Measurements from ENCODE around the gene GIPC2. TPM values are rescaled to one million over a fixed set of nuclear protein-coding genes. Genes with fewer than 3 reads are reported as not detected.

Gene GIPC2
- total and polyA plus RNA-seq, 2 donors (not counting 3 experiments of a cell fraction or from before 2014, with no cell fraction given), result 2.8 to 9.6 TPM

DNA sequence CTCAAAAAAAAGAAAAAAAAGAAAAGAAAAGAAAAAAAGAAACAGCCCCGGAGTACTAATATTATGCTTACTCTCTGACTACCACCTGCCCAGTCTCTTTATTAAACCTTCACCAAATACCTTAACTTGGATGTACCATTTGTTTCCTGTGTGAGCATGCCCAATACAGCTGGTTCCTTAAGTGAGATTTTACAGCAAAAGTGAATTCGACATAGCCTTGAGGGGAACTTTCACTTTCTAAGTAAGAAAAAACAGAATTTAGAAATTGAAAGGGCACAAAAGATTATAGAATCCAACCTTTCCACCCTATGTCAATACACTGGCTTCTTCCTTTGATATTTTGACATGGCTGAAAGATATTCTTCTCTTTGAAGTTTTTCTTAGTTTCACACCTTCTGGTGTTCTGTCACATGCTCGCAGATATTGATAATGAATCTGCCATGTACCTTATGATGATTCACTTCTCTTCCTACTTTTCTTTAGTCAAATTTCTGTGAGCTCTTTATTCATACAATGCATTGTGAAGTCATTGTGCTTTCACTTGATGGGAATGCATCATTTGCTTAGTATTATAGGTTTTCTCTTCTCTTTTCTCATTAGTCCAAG lies 5.2 kb upstream of the GIPC2 start:
- no peak for TF ChIP-seq POLR2AphosphoS5 (IDR thresholded peaks at IDR 0.05; ENCODE audit: insufficient read depth, low read depth, low read length)
- no peak for TF ChIP-seq FOS (IDR thresholded peaks at IDR 0.05; ENCODE audit: borderline replicate concordance, insufficient read depth, low read length)
- TF ChIP-seq, protein P1, sequence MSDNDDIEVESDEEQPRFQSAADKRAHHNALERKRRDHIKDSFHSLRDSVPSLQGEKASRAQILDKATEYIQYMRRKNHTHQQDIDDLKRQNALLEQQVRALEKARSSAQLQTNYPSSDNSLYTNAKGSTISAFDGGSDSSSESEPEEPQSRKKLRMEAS (IDR thresholded peaks at IDR 0.05; ENCODE audit: insufficient read depth, insufficient read length), result no peak
- no peak for TF ChIP-seq JUN (IDR thresholded peaks at IDR 0.05; ENCODE audit: borderline replicate concordance, insufficient read depth, insufficient read length, low read depth)
- TF ChIP-seq, protein P2, sequence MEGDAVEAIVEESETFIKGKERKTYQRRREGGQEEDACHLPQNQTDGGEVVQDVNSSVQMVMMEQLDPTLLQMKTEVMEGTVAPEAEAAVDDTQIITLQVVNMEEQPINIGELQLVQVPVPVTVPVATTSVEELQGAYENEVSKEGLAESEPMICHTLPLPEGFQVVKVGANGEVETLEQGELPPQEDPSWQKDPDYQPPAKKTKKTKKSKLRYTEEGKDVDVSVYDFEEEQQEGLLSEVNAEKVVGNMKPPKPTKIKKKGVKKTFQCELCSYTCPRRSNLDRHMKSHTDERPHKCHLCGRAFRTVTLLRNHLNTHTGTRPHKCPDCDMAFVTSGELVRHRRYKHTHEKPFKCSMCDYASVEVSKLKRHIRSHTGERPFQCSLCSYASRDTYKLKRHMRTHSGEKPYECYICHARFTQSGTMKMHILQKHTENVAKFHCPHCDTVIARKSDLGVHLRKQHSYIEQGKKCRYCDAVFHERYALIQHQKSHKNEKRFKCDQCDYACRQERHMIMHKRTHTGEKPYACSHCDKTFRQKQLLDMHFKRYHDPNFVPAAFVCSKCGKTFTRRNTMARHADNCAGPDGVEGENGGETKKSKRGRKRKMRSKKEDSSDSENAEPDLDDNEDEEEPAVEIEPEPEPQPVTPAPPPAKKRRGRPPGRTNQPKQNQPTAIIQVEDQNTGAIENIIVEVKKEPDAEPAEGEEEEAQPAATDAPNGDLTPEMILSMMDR (IDR thresholded peaks at IDR 0.05; ENCODE audit: extremely low read depth in 1 of 2, insufficient read depth in 1 of 2, low read depth in 1 of 2, low read length in 2 of 2), result no peak
- TF ChIP-seq GATA2 (IDR thresholded peaks at IDR 0.05; ENCODE audit: insufficient read depth, insufficient read length, low read depth, low read length), result no peak
- TF ChIP-seq MYC (IDR thresholded peaks at IDR 0.05; ENCODE audit: low read depth, low read length), result no peak
- no peak for TF ChIP-seq POLR2A (IDR thresholded peaks at IDR 0.05; ENCODE audit: low read depth, low read length)
- TF ChIP-seq EZH2 (IDR thresholded peaks at IDR 0.05; ENCODE audit: borderline replicate concordance, low read depth, low read length, severe bottlenecking), result no peak
- Histone ChIP-seq H4K20me1 (replicated peaks; ENCODE audit: control insufficient read depth, extremely low read depth, insufficient read depth, low read length) (no peaks in the 10 kb centered on the region), H3K4me2 (ENCODE audit: insufficient read depth, low read length) (no peak overlapping the region), H3K9me1 (replicated peaks; ENCODE audit: control insufficient read depth, extremely low read depth, insufficient read depth, low read length) (no peaks in the 10 kb centered on the region), H3K4me1 (ENCODE audit: control insufficient read depth, extremely low read depth, insufficient read depth, low read length) (peaks cover 26% of the 10 kb centered on the region), H3K79me2 (ENCODE audit: control insufficient read depth, insufficient read depth, low read length) (no peaks in the 10 kb centered on the region), H3K27ac (ENCODE audit: insufficient read depth, low read depth, low read length) (no peak overlapping the region), H3K36me3 (ENCODE audit: control insufficient read depth in 2 of 2, extremely low read depth in 1 of 2, insufficient read depth in 2 of 2, low read length in 2 of 2) (no peaks in the 10 kb centered on the region), H3K9me3 (replicated peaks; ENCODE audit: control insufficient read depth, insufficient read depth, low read length) (no peaks in the 10 kb centered on the region), H3K27me3 (ENCODE audit: control insufficient read depth in 2 of 2, insufficient read depth in 2 of 2, low read length in 2 of 2) (no peaks in the 10 kb centered on the region), H3K4me3 (replicated peaks in 1 of 3; ENCODE audit: insufficient read depth in 1 of 3, low read depth in 1 of 3, low read length in 3 of 3) (no peak overlapping the region), H2AFZ (ENCODE audit: low read depth, low read length) (no peak overlapping the region), H3K9ac (replicated peaks; ENCODE audit: extremely low read depth, insufficient read depth, low read length) (no peak overlapping the region)
- no TSS peak for BruUV-seq (replicated peaks)
- CTCF ChIA-PET, result interaction anchor here (0.8 to 8.4 kb wide), 4 partner anchors 12 to 74 kb away, joined by 3 to 68 read pairs (median 5); no protein-coding TSS in a partner anchor
- dilution Hi-C loops (cut with MboI; ENCODE audit: extremely low pct_ligation_motif_present, low sequenced_read_pairs), result no loop called here
- POLR2A ChIA-PET, result interaction anchor here (2.4 kb wide), 1 partner anchor 36 kb away, joined by 12 read pairs; the partner anchor contains the start of gene DNAJB4
- intact Hi-C loops (cut with micrococcal nuclease), result no loop called here
- DNase-seq (ENCODE audit: low read depth, low spot score), result no peak
- FAIRE-seq, result no peak
